Stimulated activated CD4-positive, alpha-beta T cell treated with anti-CD3 and anti-CD28 coated beads, Interleukin-1b, Interleukin-23, amount 100 ng/mL, for 1 hour (primary cell): ENCODE measurements around the gene UGT1A4.
A peak's percentile ranks its signal among the peaks of the same experiment; 100 is the strongest.
"Not testable (repeated sequence)": the region's sequence is repeated elsewhere in the genome, so short reads cannot be mapped to it uniquely, and the experiment has no call there.

Source experiments
- DNase-seq, 2 donors: peaks; one replicate each; pipeline ENCODE4 v3.0.0-alpha.2; 2020; ENCODE audit warnings: low read depth in 2 of 2

The UGT1A4 gene

GRCh38 chr2:233700028-233700635 lies 18.4 kb upstream of the UGT1A4 start:
- DNase-seq = no peak

- DNase-seq = not testable (repeated sequence)
Measured at GRCh38 chr2:233700842-233701241, 17.7 kb upstream of the UGT1A4 start.

- DNase-seq = no peak
Measured at GRCh38 chr2:233702238-233702637, 16.3 kb upstream of the UGT1A4 start.

- no peak for DNase-seq
Measured at GRCh38 chr2:233705911-233706506, 12.5 kb upstream of the UGT1A4 start.

GRCh38 chr2:233706720-233707119 lies 11.8 kb upstream of the UGT1A4 start:
- no peak for DNase-seq

GRCh38 chr2:233707940-233708644 lies 10.4 kb upstream of the UGT1A4 start:
- no peak for DNase-seq

GRCh38 chr2:233708942-233709341 lies 9.6 kb upstream of the UGT1A4 start:
- no peak for DNase-seq

GRCh38 chr2:233711312-233712008 lies 7.1 kb upstream of the UGT1A4 start:
- DNase-seq = peak; percentile 30 to 45

GRCh38 chr2:233712611-233713261 lies 5.8 kb upstream of the UGT1A4 start, which contains the start of gene UGT1A5:
TSS of gene UGT1A5 (plus strand) at chr2:233712907. CDS start at chr2:233712992, 85 bp downstream.
- DNase-seq = no peak

GRCh38 chr2:233713262-233713615 lies 5.3 kb upstream of the UGT1A4 start:
- DNase-seq = no peak

GRCh38 chr2:233714121-233714520 lies 4.4 kb upstream of the UGT1A4 start:
- DNase-seq = no peak

- no peak for DNase-seq
Measured at GRCh38 chr2:233728723-233729301, 10.3 kb downstream of the UGT1A4 start, which contains the start of gene UGT1A3. TSS of gene UGT1A3 (plus strand) at chr2:233729042. CDS start at chr2:233729127, 85 bp downstream.

GRCh38 chr2:233736868-233737653 lies 18.5 kb downstream of the UGT1A4 start:
- DNase-seq = not testable (repeated sequence)

- DNase-seq = no peak
Measured at GRCh38 chr2:233740870-233741269, 22.3 kb downstream of the UGT1A4 start.

GRCh38 chr2:233743464-233744259 lies 25.1 kb downstream of the UGT1A4 start:
- no peak for DNase-seq

- no peak for DNase-seq
Measured at GRCh38 chr2:233745073-233745755, 26.7 kb downstream of the UGT1A4 start.

GRCh38 chr2:233745838-233746237 lies 27.3 kb downstream of the UGT1A4 start:
- not testable (repeated sequence) for DNase-seq

- no peak for DNase-seq
Measured at GRCh38 chr2:233746475-233747282, 28.1 kb downstream of the UGT1A4 start.

GRCh38 chr2:233747283-233747544 lies 28.7 kb downstream of the UGT1A4 start:
- no peak for DNase-seq
